Colonic mucosa (tissue), 4 donors: ENCODE results near the gene NDUFB7. TPM values are rescaled to one million over a fixed set of nuclear protein-coding genes. Genes with fewer than 3 reads are reported as not detected.
"Not testable (repeated sequence)": the region's sequence is repeated elsewhere in the genome, so short reads cannot be mapped to it uniquely, and the experiment has no call there.

Experiments
- DNase-seq: peaks from one replicate; pipeline ENCODE4 v3.0.0-alpha.2; 2020
- H3K27ac ChIP-seq: fragments of 200-600 bp; one replicate; pipeline ENCODE4 v1.8.0; 2021
- H3K27me3 ChIP-seq: fragments of 200-600 bp; one replicate; pipeline ENCODE4 v1.8.0; 2021
- H3K36me3 ChIP-seq: fragments of 200-600 bp; one replicate; pipeline ENCODE4 v1.8.0; 2021
- H3K4me1 ChIP-seq: fragments of 200-600 bp; one replicate; pipeline ENCODE4 v1.8.0; 2021; ENCODE audit warnings: mild to moderate bottlenecking
- H3K4me3 ChIP-seq: fragments of 200-600 bp; one replicate; pipeline ENCODE4 v1.8.0; 2021
- H3K9ac ChIP-seq, 2 donors: one replicate each; pipeline ENCODE4 v1.7.0; 2013; ENCODE audit warnings: control low read depth in 2 of 2, low read depth in 2 of 2, low read length in 2 of 2
- H3K9me3 ChIP-seq: fragments of 200-600 bp; one replicate; pipeline ENCODE4 v1.8.0; 2021
- intact Hi-C: fragments of 100-400 bp; cut with DNase I; formaldehyde crosslinking; loops from one replicate; pipeline ENCODE4 v1.14.1; 2022
- total RNA-seq, 2 donors: library from RNA; stranded (reverse); fragmentation: NEBNext Ultra II Directional in 1 of 2; extraction: Animal tissue kit (Norgen Biotek cat#: 25700) in 1 of 2; gene quantifications; one replicate each; pipeline ENCODE4 v1.2.1, GENCODE V29; 2021
- TF ChIP-seq, protein P1 (sequence below): fragments of 200-600 bp; IDR thresholded peaks from one replicate; pipeline ENCODE4 v1.8.0; 2022; ENCODE audit warnings: antibody characterized with exemption, mild to moderate bottlenecking
- donor health status: healthy.
- donor health status: DM: no; HTN: no; CAD: no.
- donor health status: DM: no; HTN: no; CAD: no.

NDUFB7 gene
- total RNA-seq, 2 donors from 2014 or later = 216 to 302 TPM

DNA sequence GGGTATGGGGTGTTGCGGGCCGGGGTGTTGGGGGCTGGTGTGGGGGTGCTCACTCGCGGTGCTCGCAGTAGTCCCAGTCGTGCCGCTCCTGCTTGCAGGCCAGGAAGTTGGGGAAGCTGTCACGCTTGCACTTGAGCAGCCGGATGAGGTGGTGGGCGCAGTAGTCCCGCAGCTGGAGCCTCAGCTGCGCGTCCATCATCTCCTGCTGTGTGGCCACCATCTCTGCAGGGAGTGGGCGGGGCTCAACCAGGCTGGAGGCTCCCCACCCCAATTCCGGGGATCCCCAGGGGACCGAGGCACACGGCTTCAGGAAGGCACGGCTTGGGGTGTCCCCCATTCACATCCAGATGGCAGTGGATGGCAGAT, 5.2 kb downstream of the NDUFB7 start:
- H3K4me1 ChIP-seq = peaks cover 11% of the 10 kb centered on the region
- no peaks in the 10 kb centered on the region for H3K9me3 ChIP-seq
- intact Hi-C loops = no loop called here
- H3K27me3 ChIP-seq = no peaks in the 10 kb centered on the region
- no peaks in the 10 kb centered on the region for H3K36me3 ChIP-seq
- TF ChIP-seq, protein P1, sequence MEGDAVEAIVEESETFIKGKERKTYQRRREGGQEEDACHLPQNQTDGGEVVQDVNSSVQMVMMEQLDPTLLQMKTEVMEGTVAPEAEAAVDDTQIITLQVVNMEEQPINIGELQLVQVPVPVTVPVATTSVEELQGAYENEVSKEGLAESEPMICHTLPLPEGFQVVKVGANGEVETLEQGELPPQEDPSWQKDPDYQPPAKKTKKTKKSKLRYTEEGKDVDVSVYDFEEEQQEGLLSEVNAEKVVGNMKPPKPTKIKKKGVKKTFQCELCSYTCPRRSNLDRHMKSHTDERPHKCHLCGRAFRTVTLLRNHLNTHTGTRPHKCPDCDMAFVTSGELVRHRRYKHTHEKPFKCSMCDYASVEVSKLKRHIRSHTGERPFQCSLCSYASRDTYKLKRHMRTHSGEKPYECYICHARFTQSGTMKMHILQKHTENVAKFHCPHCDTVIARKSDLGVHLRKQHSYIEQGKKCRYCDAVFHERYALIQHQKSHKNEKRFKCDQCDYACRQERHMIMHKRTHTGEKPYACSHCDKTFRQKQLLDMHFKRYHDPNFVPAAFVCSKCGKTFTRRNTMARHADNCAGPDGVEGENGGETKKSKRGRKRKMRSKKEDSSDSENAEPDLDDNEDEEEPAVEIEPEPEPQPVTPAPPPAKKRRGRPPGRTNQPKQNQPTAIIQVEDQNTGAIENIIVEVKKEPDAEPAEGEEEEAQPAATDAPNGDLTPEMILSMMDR = no peak
- no peak overlapping the region for H3K9ac ChIP-seq
- no peak overlapping the region for H3K4me3 ChIP-seq
- DNase-seq = no peak
- H3K27ac ChIP-seq = no peak overlapping the region

DNA sequence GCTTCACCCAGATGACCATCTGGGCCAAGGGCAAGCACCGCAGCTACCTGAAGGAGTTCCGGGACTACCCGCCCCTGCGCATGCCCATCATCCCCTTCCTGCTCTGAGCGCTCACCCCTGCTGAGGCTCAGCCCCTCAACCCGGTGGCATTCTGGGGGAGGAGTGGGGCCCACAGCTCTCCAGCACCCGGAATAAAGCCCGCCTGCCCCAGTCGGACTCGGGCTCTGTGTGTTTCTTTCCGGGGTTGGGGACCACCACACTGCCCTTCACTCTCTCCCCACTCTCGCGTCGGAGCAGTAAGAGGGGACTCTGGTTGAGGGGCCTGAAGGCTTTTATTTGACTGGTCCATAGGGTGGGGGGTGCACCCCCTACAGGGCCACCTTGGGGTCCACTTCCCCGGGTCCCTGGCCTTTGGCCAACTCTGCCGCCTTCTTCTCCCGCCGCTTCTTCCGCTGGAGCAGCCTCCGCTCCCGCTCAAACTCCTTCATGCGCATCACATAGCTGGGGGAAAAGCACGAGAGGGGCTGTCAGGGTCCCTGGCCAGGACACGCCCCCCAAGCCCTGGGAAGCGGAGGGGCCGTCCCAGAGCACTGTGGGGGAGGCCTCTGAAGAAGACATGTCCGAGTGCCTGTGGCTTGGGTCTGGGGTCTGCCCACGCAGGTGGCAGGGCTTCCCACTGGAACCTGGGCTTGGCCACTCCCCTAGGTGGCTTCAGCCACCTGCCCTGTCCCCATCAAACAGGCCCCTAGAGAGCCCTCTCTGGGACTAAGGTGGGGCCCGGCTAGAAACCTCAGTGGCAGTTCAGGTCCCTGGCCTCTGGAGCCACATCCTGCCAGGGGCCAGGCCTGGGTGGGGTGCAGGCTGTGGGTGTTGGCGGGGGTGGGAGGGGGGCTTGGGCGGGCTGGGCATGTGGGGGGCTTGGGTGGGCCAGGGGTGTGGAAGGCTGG, 5.8 kb downstream of the NDUFB7 start:
- intact Hi-C loops = no loop called here
- no peak overlapping the region for H3K27ac ChIP-seq
- H3K36me3 ChIP-seq = no peaks in the 10 kb centered on the region
- no peak overlapping the region for H3K4me3 ChIP-seq
- TF ChIP-seq, protein P1 = no peak
- no peaks in the 10 kb centered on the region for H3K27me3 ChIP-seq
- H3K9ac ChIP-seq = no peak overlapping the region
- DNase-seq = no peak
- H3K9me3 ChIP-seq = no peaks in the 10 kb centered on the region
- peaks cover 9% of the 10 kb centered on the region for H3K4me1 ChIP-seq

DNA sequence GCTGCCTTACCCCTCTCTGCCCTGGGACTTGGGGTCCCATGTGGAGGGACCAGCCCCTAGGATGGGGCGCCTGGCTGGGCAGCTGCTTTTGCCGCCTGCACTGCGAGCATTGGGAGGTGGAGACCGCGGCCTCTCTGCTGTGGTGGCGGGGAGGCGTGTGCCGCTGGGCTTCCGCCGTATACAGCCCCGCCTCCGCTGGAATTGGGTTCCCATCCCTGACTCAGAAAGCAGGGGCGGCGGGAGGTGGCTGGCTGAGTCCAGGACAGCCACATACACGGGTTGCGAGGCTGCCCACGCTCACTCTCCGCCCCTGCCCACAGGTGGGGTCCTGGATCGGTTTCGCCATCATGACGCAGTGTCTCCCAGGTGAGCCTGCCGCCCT, 6.6 kb downstream of the NDUFB7 start:
- Histone ChIP-seq H3K36me3 (no peaks in the 10 kb centered on the region), H3K4me3 (no peak overlapping the region)

DNA sequence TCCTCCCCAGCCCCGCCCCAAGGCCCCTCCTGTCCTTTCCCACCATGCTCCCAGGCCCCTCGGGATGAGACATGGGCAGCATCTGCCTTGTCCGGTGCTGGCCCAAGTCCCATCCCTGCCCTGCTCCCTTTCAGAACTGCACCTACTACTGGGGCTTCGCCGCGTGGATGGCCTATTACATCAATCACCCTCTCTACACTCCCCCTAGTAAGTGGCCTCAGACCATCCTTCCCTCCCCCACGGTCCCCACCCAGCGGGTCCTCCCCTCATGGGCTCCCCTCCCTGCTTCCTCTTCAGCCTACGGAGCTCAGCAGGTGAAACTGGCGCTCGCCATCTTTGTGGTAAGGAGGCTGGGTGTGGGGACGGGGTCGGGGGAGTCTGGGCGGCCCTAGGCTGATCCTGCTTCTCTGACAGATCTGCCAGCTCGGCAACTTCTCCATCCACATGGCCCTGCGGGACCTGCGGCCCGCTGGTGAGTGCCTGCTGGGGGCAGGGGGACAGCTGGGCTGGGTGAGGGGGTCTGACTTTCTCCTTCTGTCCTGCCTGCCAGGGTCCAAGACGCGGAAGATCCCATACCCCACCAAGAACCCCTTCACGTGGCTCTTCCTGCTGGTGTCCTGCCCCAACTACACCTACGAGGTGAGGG, 7.1 kb downstream of the NDUFB7 start:
- DNase-seq, H3K4me3 ChIP-seq, H3K9ac ChIP-seq, H3K9me3 ChIP-seq, H3K36me3 ChIP-seq, H3K27me3 ChIP-seq, H3K27ac ChIP-seq, H3K4me1 ChIP-seq, intact Hi-C loops: not testable (repeated sequence)

More for the DNA sequence above, 6.6 kb downstream of the NDUFB7 start:
- no peak overlapping the region for H3K9ac ChIP-seq
- no peak for DNase-seq
- TF ChIP-seq, protein P1 = no peak
- no peaks in the 10 kb centered on the region for H3K27me3 ChIP-seq
- H3K9me3 ChIP-seq = no peaks in the 10 kb centered on the region
- intact Hi-C loops = no loop called here
- peaks cover 1% of the 10 kb centered on the region for H3K4me1 ChIP-seq
- H3K27ac ChIP-seq = no peak overlapping the region

DNA sequence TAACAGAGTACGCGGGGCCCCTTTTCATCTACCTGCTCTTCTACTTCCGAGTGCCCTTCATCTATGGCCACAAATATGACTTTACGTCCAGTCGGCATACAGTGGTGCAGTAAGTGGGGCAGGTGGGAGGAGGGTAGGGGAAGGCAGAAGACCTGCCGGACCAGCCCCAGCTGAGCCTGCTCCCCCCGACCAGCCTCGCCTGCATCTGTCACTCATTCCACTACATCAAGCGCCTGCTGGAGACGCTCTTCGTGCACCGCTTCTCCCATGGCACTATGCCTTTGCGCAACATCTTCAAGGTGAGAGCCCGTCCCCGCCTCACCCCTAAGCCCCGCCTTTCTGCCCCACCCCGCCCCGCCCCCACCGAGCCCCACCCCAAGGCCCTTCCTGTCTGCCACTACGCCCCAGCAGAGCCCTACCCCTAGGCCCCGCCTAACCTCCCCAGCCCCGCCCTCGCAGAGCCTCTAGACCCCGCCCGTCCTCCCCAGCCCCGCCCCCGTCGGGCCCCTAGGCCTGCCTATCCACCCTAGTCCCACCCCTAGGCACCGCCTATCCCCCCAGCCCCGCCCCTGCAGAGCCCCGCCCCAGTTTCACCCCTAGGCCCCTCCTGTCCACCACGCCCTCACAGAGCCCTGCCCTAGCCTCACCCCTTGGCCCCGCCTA, 7.7 kb downstream of the NDUFB7 start:
- TF ChIP-seq, protein P1 = no peak
- Histone ChIP-seq H3K27ac (no peak overlapping the region), H3K9ac (no peak overlapping the region), H3K4me1 (no peaks in the 10 kb centered on the region), H3K36me3 (no peaks in the 10 kb centered on the region), H3K4me3 (no peak overlapping the region), H3K27me3 (no peaks in the 10 kb centered on the region), H3K9me3 (no peaks in the 10 kb centered on the region)
- no peak for DNase-seq
- intact Hi-C loops = no loop called here
